Fibroblast of skin of abdomen (primary cell): ENCODE results near the gene NBEAL2.

ENCODE experiments used
- DNase-seq: peaks from one replicate; pipeline ENCODE4 v3.0.0-alpha.2; 2013

The NBEAL2 gene

GRCh38 chr3:46986782-46987310, 7.4 kb downstream of the NBEAL2 start:
- DNase-seq, result no peak

GRCh38 chr3:46987319-46987742, 7.9 kb downstream of the NBEAL2 start:
- DNase-seq, result no peak

GRCh38 chr3:46987743-46988401, 8.4 kb downstream of the NBEAL2 start:
- peak; percentile 28 for DNase-seq

GRCh38 chr3:46988616-46989015, 9.2 kb downstream of the NBEAL2 start:
- DNase-seq, result no peak

- DNase-seq, result no peak
Measured at GRCh38 chr3:46989146-46989810, 9.8 kb downstream of the NBEAL2 start.

GRCh38 chr3:46990573-46991374, 11.3 kb downstream of the NBEAL2 start:
- DNase-seq, result no peak

GRCh38 chr3:46991406-46992165, 12.1 kb downstream of the NBEAL2 start:
- no peak for DNase-seq

- DNase-seq, result no peak
Measured at GRCh38 chr3:46992231-46992630, 12.8 kb downstream of the NBEAL2 start.

GRCh38 chr3:46993292-46993691, 13.8 kb downstream of the NBEAL2 start:
- no peak for DNase-seq

- no peak for DNase-seq
Measured at GRCh38 chr3:46993986-46994385, 14.5 kb downstream of the NBEAL2 start.

- no peak for DNase-seq
Measured at GRCh38 chr3:46994801-46995731, 15.6 kb downstream of the NBEAL2 start.

GRCh38 chr3:46995901-46996562, 16.6 kb downstream of the NBEAL2 start:
- no peak for DNase-seq

- peak; percentile 15 for DNase-seq
Measured at GRCh38 chr3:46996689-46997452, 17.4 kb downstream of the NBEAL2 start.

- no peak for DNase-seq
Measured at GRCh38 chr3:46997453-46998091, 18.1 kb downstream of the NBEAL2 start.

GRCh38 chr3:46998121-46998851, 18.8 kb downstream of the NBEAL2 start:
- DNase-seq, result peak; percentile 14

GRCh38 chr3:46998852-46999515, 19.5 kb downstream of the NBEAL2 start:
- no peak for DNase-seq

GRCh38 chr3:46999516-47000197, 20.2 kb downstream of the NBEAL2 start:
- DNase-seq, result no peak
